NOMO-1 treated with DMSO at 0.1 percent for 48 hours (cell line): ENCODE data around the gene OGDHL.

ENCODE experiments used
- DNase-seq: peaks from one replicate; lab custom pipeline; 2025; ENCODE audit not compliant: unreplicated experiment; lab: John Stamatoyannopoulos, UW

Gene OGDHL

GRCh38 chr10:49691588-49691987 lies 70.5 kb downstream of the OGDHL start:
- DNase-seq, result no peak

- DNase-seq, result no peak
Observed at GRCh38 chr10:49690698-49691356, 71.3 kb downstream of the OGDHL start.

DNA sequence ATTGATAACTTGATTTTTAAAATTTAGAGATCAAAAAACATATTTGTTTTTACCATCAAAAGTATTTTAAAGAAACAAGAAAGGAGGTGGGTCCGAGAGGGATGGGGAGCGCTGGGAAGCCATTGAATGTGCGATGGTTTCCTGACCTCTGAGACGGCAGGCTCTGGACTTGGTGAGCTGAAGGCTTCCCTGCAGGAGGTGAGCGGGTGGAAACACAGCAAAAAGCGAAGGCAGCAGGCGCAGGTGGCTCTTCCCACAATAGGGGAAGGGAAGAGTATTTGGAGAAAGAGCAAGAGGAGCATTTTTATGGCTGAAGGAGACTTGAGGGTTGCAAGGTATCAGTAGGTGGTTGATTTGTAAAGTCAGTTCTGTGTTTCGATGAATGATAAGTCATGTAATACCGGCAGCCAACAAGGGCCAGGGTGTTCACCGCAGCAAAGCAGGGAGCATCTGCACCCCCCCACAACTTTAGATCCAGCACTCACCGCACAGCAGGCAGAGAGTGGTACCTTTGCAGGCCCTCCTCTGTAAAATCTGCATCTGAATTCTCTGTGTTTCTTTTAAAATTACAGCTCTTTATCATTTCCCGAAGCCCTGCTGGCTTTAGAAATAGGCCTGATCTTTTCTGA lies 72.1 kb downstream of the OGDHL start:
- no peak for DNase-seq

DNA sequence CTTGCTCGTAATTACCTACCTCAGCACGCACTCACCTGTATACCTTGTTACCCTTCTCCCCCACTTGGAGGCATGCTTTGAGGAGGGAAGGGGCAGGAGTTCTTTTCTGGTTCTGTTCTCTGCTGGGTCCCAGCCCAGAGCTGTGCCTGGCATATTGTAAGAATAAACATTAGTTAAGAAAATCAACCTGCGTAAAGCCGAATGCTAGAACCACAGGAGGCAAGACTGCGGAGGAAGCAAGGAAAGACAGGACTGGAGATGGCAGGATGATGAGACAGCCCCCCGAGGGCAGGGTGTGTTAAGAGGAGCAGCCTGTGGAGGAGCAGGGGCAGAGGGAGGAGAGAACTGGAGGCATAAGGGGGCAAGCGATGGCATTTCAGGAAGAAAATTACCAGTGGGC lies 73.2 kb downstream of the OGDHL start:
- no peak for DNase-seq

DNA sequence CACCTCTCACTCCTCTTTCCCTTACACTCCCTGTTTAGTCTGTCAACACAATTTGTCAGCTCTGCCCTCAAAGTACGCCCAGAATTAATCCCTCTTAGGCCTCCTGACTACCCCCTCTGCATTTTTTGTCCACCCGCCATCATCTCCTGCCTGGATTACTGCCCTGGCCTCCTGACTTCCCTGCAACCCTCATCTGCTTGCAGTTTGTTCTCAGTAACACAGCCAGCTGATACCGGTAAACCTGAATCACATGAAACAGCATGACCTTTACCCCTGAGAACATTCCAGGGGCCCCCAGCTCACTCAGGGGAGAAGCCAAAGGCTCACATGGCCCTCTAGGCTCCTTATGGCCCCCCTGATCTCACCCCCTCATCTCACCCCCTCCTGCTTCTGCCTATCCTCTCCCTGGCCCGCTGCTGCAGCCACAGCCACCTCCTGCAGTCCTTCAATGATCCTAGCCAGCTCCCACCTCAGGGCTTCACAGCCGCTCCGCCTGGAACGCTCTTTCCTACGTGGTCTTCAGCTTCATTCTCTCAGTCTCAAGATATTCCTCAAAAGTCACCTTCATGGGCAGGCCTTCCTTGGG lies 73.8 kb downstream of the OGDHL start:
- no peak for DNase-seq

DNA sequence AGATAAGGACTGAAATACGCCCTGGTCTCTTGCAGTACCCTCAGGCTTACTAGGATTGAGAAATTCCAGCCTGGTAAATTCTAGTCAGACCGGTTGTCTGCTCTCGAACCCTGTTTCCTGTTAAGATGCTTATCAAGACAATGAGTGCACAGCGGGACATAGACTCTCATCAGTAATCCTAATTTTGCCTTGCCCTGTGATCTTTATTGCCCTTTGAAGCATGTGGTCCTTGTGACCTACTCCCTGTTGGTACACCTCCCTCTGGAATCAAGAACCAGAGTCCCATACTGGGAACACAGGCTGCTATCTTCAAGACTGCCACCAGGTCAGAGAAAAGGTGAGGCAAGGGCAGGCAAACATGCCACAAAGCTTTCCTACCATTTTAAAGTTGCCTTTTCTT lies 75.5 kb downstream of the OGDHL start:
- DNase-seq, result no peak
